NB4 (cell line): ENCODE measurements around the gene SLC2A4.

Experiments
- CTCF ChIP-seq: IDR thresholded peaks from one replicate; pipeline ENCODE4 v1.5.1; 2012; ENCODE audit warnings: low read depth, low read length
- MYC ChIP-seq: IDR thresholded peaks from 2 replicates; pipeline ENCODE4 v1.6.1; 2011; ENCODE audit warnings: low read depth, low read length
- POLR2A ChIP-seq: IDR thresholded peaks from 2 replicates; pipeline ENCODE4 v1.6.1; 2011; ENCODE audit warnings: mild to moderate bottlenecking; ENCODE audit not compliant: insufficient read length; ENCODE audit errors: extremely low read depth

- no peak for TF ChIP-seq CTCF
- TF ChIP-seq POLR2A: no peak
- TF ChIP-seq MYC: no peak
Observed at GRCh38 chr17:7237761-7238419, 43.6 kb upstream of the SLC2A4 start.
